ENCODE measurements around the gene INTS14. TPM values are rescaled to one million over a fixed set of nuclear protein-coding genes. Genes with fewer than 3 reads are reported as not detected.
"Not testable (repeated sequence)": the region's sequence is repeated elsewhere in the genome, so short reads cannot be mapped to it uniquely, and the experiment has no call there.

INTS14 gene
- total RNA-seq, 2 experiments from 2014 or later, result 42.5 to 42.7 TPM

GRCh38 chr15:65576664-65577063 is 34.3 kb downstream of the INTS14 start:
- intact Hi-C loops (cut with micrococcal nuclease), result no loop called here
- H3K4me3 Mint-ChIP-seq, result no peak overlapping the region
- CTCF ChIA-PET, result no interaction called here
- POLR2A ChIA-PET, result no interaction called here
- H3K4me1 Mint-ChIP-seq (ENCODE audit: low read depth), result no peaks in the 10 kb centered on the region
- H3K27ac Mint-ChIP-seq, result no peak overlapping the region
- no peak for DNase-seq
- H3K36me3 Mint-ChIP-seq, result peaks cover 25% of the 10 kb centered on the region
- H3K27me3 Mint-ChIP-seq, result no peaks in the 10 kb centered on the region
- H3K9me3 Mint-ChIP-seq, result no peaks in the 10 kb centered on the region

- Mint-ChIP-seq H3K4me1 (ENCODE audit: low read depth) (no peaks in the 10 kb centered on the region), H3K27me3 (no peaks in the 10 kb centered on the region), H3K9me3 (no peaks in the 10 kb centered on the region), H3K27ac (no peak overlapping the region), H3K36me3 (peaks cover 19% of the 10 kb centered on the region), H3K4me3 (no peak overlapping the region)
- ChIA-PET POLR2A (interaction anchor here (1.0 kb wide), 1 partner anchor 19 kb away, joined by 3 read pairs; no protein-coding TSS in a partner anchor), CTCF (no interaction called here)
- intact Hi-C loops (cut with micrococcal nuclease), result no loop called here
- DNase-seq, result no peak
Observed at GRCh38 chr15:65571971-65572370, 39.0 kb downstream of the INTS14 start.

- no peaks in the 10 kb centered on the region for H3K4me1 Mint-ChIP-seq (ENCODE audit: low read depth)
- CTCF ChIA-PET, result no interaction called here
- H3K27me3 Mint-ChIP-seq, result no peaks in the 10 kb centered on the region
- POLR2A ChIA-PET, result no interaction called here
- H3K4me3 Mint-ChIP-seq, result no peak overlapping the region
- H3K36me3 Mint-ChIP-seq, result peaks cover 22% of the 10 kb centered on the region
- DNase-seq, result no peak
- intact Hi-C loops (cut with micrococcal nuclease), result no loop called here
- H3K9me3 Mint-ChIP-seq, result no peaks in the 10 kb centered on the region
- H3K27ac Mint-ChIP-seq, result no peak overlapping the region
Observed at GRCh38 chr15:65569728-65570127, 41.2 kb downstream of the INTS14 start.

- no peak overlapping the region for H3K4me3 Mint-ChIP-seq
- H3K36me3 Mint-ChIP-seq, result peaks cover 41% of the 10 kb centered on the region
- no peak for DNase-seq
- POLR2A ChIA-PET, result no interaction called here
- H3K4me1 Mint-ChIP-seq (ENCODE audit: low read depth), result no peaks in the 10 kb centered on the region
- H3K27ac Mint-ChIP-seq, result no peak overlapping the region
- no peaks in the 10 kb centered on the region for H3K27me3 Mint-ChIP-seq
- CTCF ChIA-PET, result interaction anchor here (1.1 kb wide), 1 partner anchor 161 kb away, joined by 4 read pairs; no protein-coding TSS in a partner anchor
- intact Hi-C loops (cut with micrococcal nuclease), result no loop called here
- H3K9me3 Mint-ChIP-seq, result no peaks in the 10 kb centered on the region
Observed at GRCh38 chr15:65561934-65562333, 49.0 kb downstream of the INTS14 start.

- no peak overlapping the region for H3K4me3 Mint-ChIP-seq
- no peaks in the 10 kb centered on the region for H3K9me3 Mint-ChIP-seq
- ChIA-PET POLR2A (no interaction called here), CTCF (no interaction called here)
- H3K27me3 Mint-ChIP-seq, result no peaks in the 10 kb centered on the region
- H3K4me1 Mint-ChIP-seq (ENCODE audit: low read depth), result no peaks in the 10 kb centered on the region
- no peak for DNase-seq
- H3K36me3 Mint-ChIP-seq, result peaks cover 43% of the 10 kb centered on the region
- H3K27ac Mint-ChIP-seq, result no peak overlapping the region
- intact Hi-C loops (cut with micrococcal nuclease), result no loop called here
Observed at GRCh38 chr15:65559941-65560340, 51.0 kb downstream of the INTS14 start.

GRCh38 chr15:65558997-65559760 is 51.8 kb downstream of the INTS14 start:
- no peaks in the 10 kb centered on the region for H3K27me3 Mint-ChIP-seq
- H3K4me1 Mint-ChIP-seq (ENCODE audit: low read depth), result no peaks in the 10 kb centered on the region
- intact Hi-C loops (cut with micrococcal nuclease), result no loop called here
- no peak overlapping the region for H3K27ac Mint-ChIP-seq
- no peaks in the 10 kb centered on the region for H3K9me3 Mint-ChIP-seq
- DNase-seq, result no peak
- H3K36me3 Mint-ChIP-seq, result peaks cover 42% of the 10 kb centered on the region
- H3K4me3 Mint-ChIP-seq, result no peak overlapping the region
- ChIA-PET CTCF (no interaction called here), POLR2A (no interaction called here)

GRCh38 chr15:65558336-65558735 is 52.6 kb downstream of the INTS14 start:
- Mint-ChIP-seq H3K4me1 (ENCODE audit: low read depth) (no peaks in the 10 kb centered on the region), H3K9me3 (no peaks in the 10 kb centered on the region), H3K4me3 (no peak overlapping the region), H3K27ac (no peak overlapping the region), H3K27me3 (no peaks in the 10 kb centered on the region), H3K36me3 (peaks cover 38% of the 10 kb centered on the region)
- CTCF ChIA-PET, result no interaction called here
- POLR2A ChIA-PET, result interaction anchor here (0.6 kb wide), 1 partner anchor 45 kb away, joined by 4 read pairs; no protein-coding TSS in a partner anchor
- no peak for DNase-seq
- intact Hi-C loops (cut with micrococcal nuclease), result no loop called here

GRCh38 chr15:65556622-65557021 is 54.3 kb downstream of the INTS14 start:
- no peak for DNase-seq
- H3K9me3 Mint-ChIP-seq, result no peaks in the 10 kb centered on the region
- no peaks in the 10 kb centered on the region for H3K27me3 Mint-ChIP-seq
- H3K36me3 Mint-ChIP-seq, result peaks cover 35% of the 10 kb centered on the region
- H3K27ac Mint-ChIP-seq, result no peak overlapping the region
- H3K4me1 Mint-ChIP-seq (ENCODE audit: low read depth), result no peaks in the 10 kb centered on the region
- intact Hi-C loops (cut with micrococcal nuclease), result no loop called here
- H3K4me3 Mint-ChIP-seq, result no peak overlapping the region
- POLR2A ChIA-PET, result no interaction called here
- CTCF ChIA-PET, result no interaction called here

- Mint-ChIP-seq H3K27ac (no peak overlapping the region), H3K27me3 (no peaks in the 10 kb centered on the region), H3K4me1 (ENCODE audit: low read depth) (peaks cover 15% of the 10 kb centered on the region), H3K9me3 (peaks cover 4% of the 10 kb centered on the region), H3K36me3 (peaks cover 26% of the 10 kb centered on the region), H3K4me3 (no peak overlapping the region)
- POLR2A ChIA-PET, result no interaction called here
- CTCF ChIA-PET, result no interaction called here
- intact Hi-C loops (cut with micrococcal nuclease), result no loop called here
- no peak for DNase-seq
Observed at GRCh38 chr15:65553691-65554090, 57.2 kb downstream of the INTS14 start.

- H3K36me3 Mint-ChIP-seq, result peaks cover 20% of the 10 kb centered on the region
- H3K27me3 Mint-ChIP-seq; H3K9me3 Mint-ChIP-seq; CTCF ChIA-PET; H3K27ac Mint-ChIP-seq; intact Hi-C loops (cut with micrococcal nuclease); DNase-seq; H3K4me3 Mint-ChIP-seq; POLR2A ChIA-PET: not testable (repeated sequence)
- H3K4me1 Mint-ChIP-seq (ENCODE audit: low read depth), result peaks cover 15% of the 10 kb centered on the region
Observed at GRCh38 chr15:65552851-65553250, 58.1 kb downstream of the INTS14 start.

GRCh38 chr15:65551183-65551582 is 59.7 kb downstream of the INTS14 start:
- intact Hi-C loops (cut with micrococcal nuclease), result no loop called here
- Mint-ChIP-seq H3K27ac (no peak overlapping the region), H3K4me3 (no peak overlapping the region), H3K27me3 (no peaks in the 10 kb centered on the region), H3K9me3 (peaks cover 4% of the 10 kb centered on the region), H3K4me1 (ENCODE audit: low read depth) (peaks cover 15% of the 10 kb centered on the region), H3K36me3 (peaks cover 11% of the 10 kb centered on the region)
- ChIA-PET CTCF (no interaction called here), POLR2A (no interaction called here)
- no peak for DNase-seq

GRCh38 chr15:65550681-65551098 is 60.2 kb downstream of the INTS14 start:
- no peaks in the 10 kb centered on the region for H3K27me3 Mint-ChIP-seq
- CTCF ChIA-PET, result no interaction called here
- H3K9me3 Mint-ChIP-seq, result peaks cover 4% of the 10 kb centered on the region
- POLR2A ChIA-PET, result interaction anchor here (0.6 kb wide), 1 partner anchor 123 kb away, joined by 3 read pairs; no protein-coding TSS in a partner anchor
- intact Hi-C loops (cut with micrococcal nuclease), result no loop called here
- H3K27ac Mint-ChIP-seq, result no peak overlapping the region
- DNase-seq, result no peak
- H3K4me1 Mint-ChIP-seq (ENCODE audit: low read depth), result peaks cover 15% of the 10 kb centered on the region
- no peak overlapping the region for H3K4me3 Mint-ChIP-seq
- H3K36me3 Mint-ChIP-seq, result peaks cover 11% of the 10 kb centered on the region

GRCh38 chr15:65549288-65549687 is 61.6 kb downstream of the INTS14 start:
- H3K27ac Mint-ChIP-seq; H3K4me3 Mint-ChIP-seq; H3K27me3 Mint-ChIP-seq; intact Hi-C loops (cut with micrococcal nuclease); POLR2A ChIA-PET; H3K36me3 Mint-ChIP-seq; DNase-seq; CTCF ChIA-PET; H3K9me3 Mint-ChIP-seq: not testable (repeated sequence)
- H3K4me1 Mint-ChIP-seq (ENCODE audit: low read depth), result peaks cover 15% of the 10 kb centered on the region

Measured in activated CD4-positive, alpha-beta memory T cell treated with anti-CD3 and anti-CD28 coated beads for 36 hours (primary cell).